Measurements from ENCODE around the gene DOK7.

- TF ChIP-seq, protein P1, sequence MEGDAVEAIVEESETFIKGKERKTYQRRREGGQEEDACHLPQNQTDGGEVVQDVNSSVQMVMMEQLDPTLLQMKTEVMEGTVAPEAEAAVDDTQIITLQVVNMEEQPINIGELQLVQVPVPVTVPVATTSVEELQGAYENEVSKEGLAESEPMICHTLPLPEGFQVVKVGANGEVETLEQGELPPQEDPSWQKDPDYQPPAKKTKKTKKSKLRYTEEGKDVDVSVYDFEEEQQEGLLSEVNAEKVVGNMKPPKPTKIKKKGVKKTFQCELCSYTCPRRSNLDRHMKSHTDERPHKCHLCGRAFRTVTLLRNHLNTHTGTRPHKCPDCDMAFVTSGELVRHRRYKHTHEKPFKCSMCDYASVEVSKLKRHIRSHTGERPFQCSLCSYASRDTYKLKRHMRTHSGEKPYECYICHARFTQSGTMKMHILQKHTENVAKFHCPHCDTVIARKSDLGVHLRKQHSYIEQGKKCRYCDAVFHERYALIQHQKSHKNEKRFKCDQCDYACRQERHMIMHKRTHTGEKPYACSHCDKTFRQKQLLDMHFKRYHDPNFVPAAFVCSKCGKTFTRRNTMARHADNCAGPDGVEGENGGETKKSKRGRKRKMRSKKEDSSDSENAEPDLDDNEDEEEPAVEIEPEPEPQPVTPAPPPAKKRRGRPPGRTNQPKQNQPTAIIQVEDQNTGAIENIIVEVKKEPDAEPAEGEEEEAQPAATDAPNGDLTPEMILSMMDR (conservative IDR thresholded peaks at IDR 0.05) = no peak
- TF ChIP-seq EZH2 (IDR thresholded peaks at IDR 0.05; ENCODE audit: low read depth) = no peak
Measured at GRCh38 chr4:3435686-3435956, 27.5 kb upstream of the DOK7 start.

All from PC-9 (cell line).